Smooth muscle cell (in vitro differentiated cells): ENCODE measurements around the gene PON1. TPM values are rescaled to one million over a fixed set of nuclear protein-coding genes. Genes with fewer than 3 reads are reported as not detected.

Source experiments
- DNase-seq: peaks from one replicate; lab custom pipeline; 2025; ENCODE audit not compliant: unreplicated experiment; lab: John Stamatoyannopoulos, UW
- H2AFZ ChIP-seq: fragments of 200-600 bp; sonication (generic); 2 replicates; pipeline ENCODE4 v1.6.0; 2016; ENCODE audit warnings: antibody characterized with exemption, low read depth, mild to moderate bottlenecking
- H3F3A ChIP-seq: fragments of 200-600 bp; sonication (generic); 2 replicates; pipeline ENCODE4 v1.6.0; 2017; ENCODE audit warnings: antibody characterized with exemption, low read depth
- H3K27ac ChIP-seq: fragments of 200-600 bp; sonication (generic); 2 replicates; pipeline ENCODE4 v1.5.1; 2016; ENCODE audit warnings: low read depth, mild to moderate bottlenecking
- H3K27me3 ChIP-seq: fragments of 200-600 bp; sonication (generic); 2 replicates; pipeline ENCODE4 v1.6.1; 2016; ENCODE audit warnings: low read depth, mild to moderate bottlenecking
- H3K36me3 ChIP-seq: fragments of 200-600 bp; sonication (generic); 2 replicates; pipeline ENCODE4 v1.5.1; 2016; ENCODE audit warnings: low read depth
- H3K4me1 ChIP-seq: fragments of 200-600 bp; sonication (generic); 2 replicates; pipeline ENCODE4 v1.5.1; 2016; ENCODE audit warnings: low read depth
- H3K4me2 ChIP-seq: fragments of 200-600 bp; sonication (generic); 2 replicates; pipeline ENCODE4 v1.6.0; 2016; ENCODE audit warnings: mild to moderate bottlenecking
- H3K4me3 ChIP-seq: fragments of 200-600 bp; sonication (generic); 2 replicates; pipeline ENCODE4 v1.5.1; 2016; ENCODE audit warnings: mild to moderate bottlenecking
- H3K79me2 ChIP-seq: fragments of 200-600 bp; sonication (generic); 2 replicates; pipeline ENCODE4 v1.6.0; 2016; ENCODE audit warnings: low read depth, mild to moderate bottlenecking
- H3K9ac ChIP-seq: fragments of 200-600 bp; sonication (generic); 2 replicates; pipeline ENCODE4 v1.6.0; 2016; ENCODE audit warnings: low read depth
- H3K9me3 ChIP-seq: fragments of 200-600 bp; sonication (generic); replicated peaks from 2 replicates; pipeline ENCODE4 v1.5.1; 2016; ENCODE audit warnings: low read depth
- H4K20me1 ChIP-seq: fragments of 200-600 bp; sonication (generic); 2 replicates; pipeline ENCODE4 v1.6.0; 2016; ENCODE audit warnings: low read depth
- WGBS: methylation state at CpG from one replicate; pipeline ENCODE4 v1.1.7; 2016; ENCODE audit warnings: low lambda C conversion rate; 5-methylcytosine and 5-hydroxymethylcytosine counted together
- polyA plus RNA-seq: library from polyadenylated mRNA; unstranded; fragments of >200 nt; fragmentation: Nextera tagmentation; extraction: Ambion mirVana; gene quantifications from 2 replicates; pipeline ENCODE4 v1.2.1, GENCODE V29; 2016
- total RNA-seq: library from RNA; depleted of rRNA; stranded (reverse); fragments of >200 nt; gene quantifications from 2 replicates; pipeline ENCODE4 v1.2.3, GENCODE V29; 2014
- TF ChIP-seq, protein P1 (sequence below): fragments of 200-600 bp; sonication (generic); IDR thresholded peaks from 2 replicates; pipeline ENCODE4 v1.5.1; 2017; ENCODE audit warnings: borderline replicate concordance, mild to moderate bottlenecking, antibody characterized with exemption; ENCODE audit not compliant: insufficient read depth, poor library complexity, severe bottlenecking

PON1 gene
- total and polyA plus RNA-seq, 2 experiments from 2014 or later, result not detected

DNA sequence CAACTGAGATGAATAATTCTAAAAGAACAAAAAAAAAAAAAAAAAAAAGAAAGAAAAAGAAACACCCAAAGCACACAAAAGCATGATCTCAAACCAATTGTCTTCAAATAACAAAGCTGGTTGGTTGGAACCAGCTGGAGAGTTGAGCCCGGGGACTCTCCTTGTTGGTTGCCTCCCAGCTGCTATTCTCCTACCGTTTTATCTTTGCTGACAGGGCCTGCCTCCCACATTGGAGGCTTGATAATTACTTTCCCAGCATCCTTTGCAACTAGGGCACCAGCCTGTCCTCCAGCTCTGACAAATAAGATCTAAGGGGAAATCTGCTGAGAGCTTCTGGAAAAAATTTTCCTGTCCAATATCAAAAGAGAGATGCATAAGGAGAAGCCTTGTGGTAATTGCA is 6.8 kb downstream of the PON1 start:
- H3K4me3 ChIP-seq, result no peak overlapping the region
- no peak overlapping the region for H3K27ac ChIP-seq
- peaks cover 6% of the 10 kb centered on the region for H3K4me1 ChIP-seq
- DNase-seq, result no peak
- no peaks in the 10 kb centered on the region for H3K27me3 ChIP-seq
- no peaks in the 10 kb centered on the region for H3K79me2 ChIP-seq
- H2AFZ ChIP-seq, result no peak overlapping the region
- 69% methylated on average over 2 of the region's 2 CpGs for WGBS
- no peaks in the 10 kb centered on the region for H4K20me1 ChIP-seq
- no peak overlapping the region for H3K9ac ChIP-seq
- no peaks in the 10 kb centered on the region for H3K9me3 ChIP-seq
- peaks cover 6% of the 10 kb centered on the region for H3F3A ChIP-seq
- TF ChIP-seq, protein P1, sequence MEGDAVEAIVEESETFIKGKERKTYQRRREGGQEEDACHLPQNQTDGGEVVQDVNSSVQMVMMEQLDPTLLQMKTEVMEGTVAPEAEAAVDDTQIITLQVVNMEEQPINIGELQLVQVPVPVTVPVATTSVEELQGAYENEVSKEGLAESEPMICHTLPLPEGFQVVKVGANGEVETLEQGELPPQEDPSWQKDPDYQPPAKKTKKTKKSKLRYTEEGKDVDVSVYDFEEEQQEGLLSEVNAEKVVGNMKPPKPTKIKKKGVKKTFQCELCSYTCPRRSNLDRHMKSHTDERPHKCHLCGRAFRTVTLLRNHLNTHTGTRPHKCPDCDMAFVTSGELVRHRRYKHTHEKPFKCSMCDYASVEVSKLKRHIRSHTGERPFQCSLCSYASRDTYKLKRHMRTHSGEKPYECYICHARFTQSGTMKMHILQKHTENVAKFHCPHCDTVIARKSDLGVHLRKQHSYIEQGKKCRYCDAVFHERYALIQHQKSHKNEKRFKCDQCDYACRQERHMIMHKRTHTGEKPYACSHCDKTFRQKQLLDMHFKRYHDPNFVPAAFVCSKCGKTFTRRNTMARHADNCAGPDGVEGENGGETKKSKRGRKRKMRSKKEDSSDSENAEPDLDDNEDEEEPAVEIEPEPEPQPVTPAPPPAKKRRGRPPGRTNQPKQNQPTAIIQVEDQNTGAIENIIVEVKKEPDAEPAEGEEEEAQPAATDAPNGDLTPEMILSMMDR, result no peak
- H3K4me2 ChIP-seq, result no peak overlapping the region
- H3K36me3 ChIP-seq, result no peaks in the 10 kb centered on the region

DNA sequence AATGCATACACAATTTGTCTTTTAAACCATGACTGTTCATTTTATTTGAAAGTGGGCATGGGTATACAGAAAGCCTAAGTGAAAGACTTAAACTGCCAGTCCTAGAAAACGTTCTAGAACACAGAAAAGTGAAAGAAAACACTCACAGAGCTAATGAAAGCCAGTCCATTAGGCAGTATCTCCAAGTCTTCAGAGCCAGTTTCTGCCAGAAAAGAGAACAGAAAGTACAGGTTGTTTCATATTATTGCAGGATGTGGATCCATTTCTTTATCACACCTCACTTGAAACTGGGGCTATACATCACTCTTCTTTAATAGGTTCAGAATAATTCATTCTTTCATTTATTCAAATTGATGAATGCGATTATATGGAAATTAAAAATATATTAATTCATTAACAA is 7.7 kb downstream of the PON1 start:
- H3K4me1 ChIP-seq, result peaks cover 3% of the 10 kb centered on the region
- no peaks in the 10 kb centered on the region for H4K20me1 ChIP-seq
- H3K9me3 ChIP-seq, result no peaks in the 10 kb centered on the region
- no peaks in the 10 kb centered on the region for H3K79me2 ChIP-seq
- no peak overlapping the region for H3K4me3 ChIP-seq
- no peak overlapping the region for H3K4me2 ChIP-seq
- H2AFZ ChIP-seq, result no peak overlapping the region
- no peaks in the 10 kb centered on the region for H3K27me3 ChIP-seq
- H3K9ac ChIP-seq, result no peak overlapping the region
- TF ChIP-seq, protein P1, result no peak
- no peaks in the 10 kb centered on the region for H3K36me3 ChIP-seq
- peaks cover 6% of the 10 kb centered on the region for H3F3A ChIP-seq
- no peak overlapping the region for H3K27ac ChIP-seq
- 87% methylated on average over 2 of the region's 2 CpGs for WGBS
- DNase-seq, result no peak

DNA sequence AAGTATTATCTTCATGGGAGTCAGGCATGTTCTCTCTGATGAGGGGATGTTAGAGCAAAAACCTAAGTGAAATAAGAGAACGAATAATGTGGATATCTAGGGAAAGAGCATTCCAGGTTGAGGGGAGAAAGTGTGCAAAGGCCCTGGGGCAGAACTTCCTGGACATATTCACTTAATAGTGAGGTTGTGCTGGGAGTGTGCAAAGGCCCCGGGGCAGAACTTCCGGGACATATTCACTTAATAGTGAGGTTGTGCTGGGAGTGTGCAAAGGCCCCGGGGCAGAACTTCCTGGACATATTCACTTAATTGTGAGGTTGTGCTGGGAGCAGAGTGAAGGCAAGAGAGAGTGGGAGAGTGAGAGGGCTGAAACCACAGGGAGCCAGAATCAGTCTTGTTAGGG is 11.8 kb downstream of the PON1 start:
- WGBS, result 96% methylated on average over 4 of the region's 4 CpGs
- H3K9me3 ChIP-seq, result no peaks in the 10 kb centered on the region
- no peak overlapping the region for H2AFZ ChIP-seq
- H3K36me3 ChIP-seq, result no peaks in the 10 kb centered on the region
- DNase-seq, result no peak
- H3K27me3 ChIP-seq, result no peaks in the 10 kb centered on the region
- H3K79me2 ChIP-seq, result no peaks in the 10 kb centered on the region
- no peak overlapping the region for H3K9ac ChIP-seq
- H3K4me1 ChIP-seq, result peaks cover 3% of the 10 kb centered on the region
- H4K20me1 ChIP-seq, result no peaks in the 10 kb centered on the region
- H3F3A ChIP-seq, result no peaks in the 10 kb centered on the region
- TF ChIP-seq, protein P1, result no peak
- H3K27ac ChIP-seq, result no peak overlapping the region
- H3K4me3 ChIP-seq, result no peak overlapping the region
- H3K4me2 ChIP-seq, result no peak overlapping the region

DNA sequence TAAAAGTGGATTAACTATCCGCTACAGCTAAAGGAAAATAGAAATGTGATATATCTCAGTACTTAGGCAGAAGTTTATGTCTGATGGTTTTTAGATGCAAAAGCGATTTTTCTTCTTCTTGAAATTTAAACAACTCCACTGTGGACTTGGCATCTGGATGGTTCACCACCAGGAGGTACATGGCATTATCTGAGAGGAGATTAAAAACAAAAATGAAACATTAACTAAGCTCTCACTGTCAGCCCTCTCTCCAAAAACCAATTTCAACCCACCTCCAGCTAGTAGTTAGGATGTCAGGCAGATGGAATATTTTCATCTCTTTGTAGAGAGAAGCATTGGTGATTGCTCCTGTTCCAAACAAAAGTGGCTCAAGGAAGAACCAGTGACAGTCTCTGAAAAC is 12.9 kb downstream of the PON1 start:
- no peaks in the 10 kb centered on the region for H3K4me1 ChIP-seq
- H3K4me3 ChIP-seq, result no peak overlapping the region
- H3K4me2 ChIP-seq, result no peak overlapping the region
- WGBS, result 93% methylated on average over 2 of the region's 2 CpGs
- no peaks in the 10 kb centered on the region for H3K79me2 ChIP-seq
- no peak for DNase-seq
- H3K27me3 ChIP-seq, result no peaks in the 10 kb centered on the region
- no peak overlapping the region for H2AFZ ChIP-seq
- H3K27ac ChIP-seq, result no peak overlapping the region
- H3K36me3 ChIP-seq, result no peaks in the 10 kb centered on the region
- H4K20me1 ChIP-seq, result no peaks in the 10 kb centered on the region
- TF ChIP-seq, protein P1, result no peak
- no peaks in the 10 kb centered on the region for H3K9me3 ChIP-seq
- no peaks in the 10 kb centered on the region for H3F3A ChIP-seq
- H3K9ac ChIP-seq, result no peak overlapping the region
